Parathyroid adenoma (tissue), 2 donors: Measurements from ENCODE around the gene INPPL1.
"Not testable (repeated sequence)": the region's sequence is repeated elsewhere in the genome, so short reads cannot be mapped to it uniquely, and the experiment has no call there.

ENCODE experiments used
- H2AFZ ChIP-seq: fragments of 300-600 bp; sonication (generic); one replicate; pipeline ENCODE4 v1.7.0; 2017; ENCODE audit warnings: antibody characterized with exemption, mild to moderate bottlenecking
- H3K27ac ChIP-seq: fragments of 300-600 bp; sonication (generic); one replicate; pipeline ENCODE4 v1.7.0; 2017
- H3K27me3 ChIP-seq: fragments of 300-600 bp; sonication (generic); one replicate; pipeline ENCODE4 v1.7.0; 2017; ENCODE audit warnings: low read length; ENCODE audit not compliant: control insufficient read depth, insufficient read depth
- H3K36me3 ChIP-seq: fragments of 300-600 bp; sonication (generic); one replicate; pipeline ENCODE4 v1.7.0; 2017; ENCODE audit warnings: low read length; ENCODE audit not compliant: control insufficient read depth, insufficient read depth
- H3K4me1 ChIP-seq: fragments of 300-600 bp; sonication (generic); one replicate; pipeline ENCODE4 v1.7.0; 2017; ENCODE audit warnings: control low read depth
- H3K4me2 ChIP-seq: fragments of 300-600 bp; sonication (generic); one replicate; pipeline ENCODE4 v1.7.0; 2017; ENCODE audit warnings: low read length
- H3K4me3 ChIP-seq: fragments of 300-600 bp; sonication (generic); one replicate; pipeline ENCODE4 v1.7.0; 2017; ENCODE audit warnings: low read depth, low read length
- H3K79me2 ChIP-seq: fragments of 300-600 bp; sonication (generic); one replicate; pipeline ENCODE4 v1.7.0; 2017; ENCODE audit warnings: control low read depth
- H3K9ac ChIP-seq: fragments of 300-600 bp; sonication (generic); one replicate; pipeline ENCODE4 v1.7.0; 2017; ENCODE audit warnings: mild to moderate bottlenecking
- H3K9me3 ChIP-seq: fragments of 300-600 bp; sonication (generic); one replicate; pipeline ENCODE4 v1.7.0; 2017; ENCODE audit warnings: low read length; ENCODE audit not compliant: control insufficient read depth
- TF ChIP-seq, protein P1 (sequence below): fragments of 300-600 bp; sonication (generic); IDR thresholded peaks from one replicate; pipeline ENCODE4 v1.7.0; 2017; ENCODE audit warnings: antibody characterized with exemption, mild to moderate bottlenecking
- donor health status: primary hyperparathyroidism.

INPPL1 gene

DNA sequence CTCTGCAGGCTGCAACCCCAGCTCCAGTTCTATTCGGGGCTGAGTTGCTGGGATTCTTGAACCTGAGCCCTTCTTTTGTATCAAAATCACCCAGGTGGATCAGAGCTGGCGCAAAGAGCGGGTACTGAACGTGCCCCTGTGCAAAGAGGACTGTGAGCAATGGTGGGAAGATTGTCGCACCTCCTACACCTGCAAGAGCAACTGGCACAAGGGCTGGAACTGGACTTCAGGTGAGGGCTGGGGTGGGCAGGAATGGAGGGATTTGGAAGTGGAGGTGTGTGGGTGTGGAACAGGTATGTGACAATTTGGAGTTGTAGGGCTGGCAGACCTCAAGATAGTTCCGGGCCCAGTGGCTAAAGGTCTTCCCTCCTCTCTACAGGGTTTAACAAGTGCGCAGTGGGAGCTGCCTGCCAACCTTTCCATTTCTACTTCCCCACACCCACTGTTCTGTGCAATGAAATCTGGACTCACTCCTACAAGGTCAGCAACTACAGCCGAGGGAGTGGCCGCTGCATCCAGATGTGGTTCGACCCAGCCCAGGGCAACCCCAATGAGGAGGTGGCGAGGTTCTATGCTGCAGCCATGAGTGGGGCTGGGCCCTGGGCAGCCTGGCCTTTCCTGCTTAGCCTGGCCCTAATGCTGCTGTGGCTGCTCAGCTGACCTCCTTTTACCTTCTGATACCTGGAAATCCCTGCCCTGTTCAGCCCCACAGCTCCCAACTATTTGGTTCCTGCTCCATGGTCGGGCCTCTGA is 28.9 kb upstream of the INPPL1 start:
- Histone ChIP-seq H3K79me2 (no peaks in the 10 kb centered on the region), H3K9ac (no peak overlapping the region), H3K27me3 (no peaks in the 10 kb centered on the region), H3K9me3 (no peaks in the 10 kb centered on the region), H3K36me3 (no peaks in the 10 kb centered on the region), H3K4me2 (no peak overlapping the region), H3K4me1 (peaks cover 2% of the 10 kb centered on the region), H3K4me3 (no peak overlapping the region), H2AFZ (no peak overlapping the region), H3K27ac (no peak overlapping the region)
- TF ChIP-seq, protein P1, sequence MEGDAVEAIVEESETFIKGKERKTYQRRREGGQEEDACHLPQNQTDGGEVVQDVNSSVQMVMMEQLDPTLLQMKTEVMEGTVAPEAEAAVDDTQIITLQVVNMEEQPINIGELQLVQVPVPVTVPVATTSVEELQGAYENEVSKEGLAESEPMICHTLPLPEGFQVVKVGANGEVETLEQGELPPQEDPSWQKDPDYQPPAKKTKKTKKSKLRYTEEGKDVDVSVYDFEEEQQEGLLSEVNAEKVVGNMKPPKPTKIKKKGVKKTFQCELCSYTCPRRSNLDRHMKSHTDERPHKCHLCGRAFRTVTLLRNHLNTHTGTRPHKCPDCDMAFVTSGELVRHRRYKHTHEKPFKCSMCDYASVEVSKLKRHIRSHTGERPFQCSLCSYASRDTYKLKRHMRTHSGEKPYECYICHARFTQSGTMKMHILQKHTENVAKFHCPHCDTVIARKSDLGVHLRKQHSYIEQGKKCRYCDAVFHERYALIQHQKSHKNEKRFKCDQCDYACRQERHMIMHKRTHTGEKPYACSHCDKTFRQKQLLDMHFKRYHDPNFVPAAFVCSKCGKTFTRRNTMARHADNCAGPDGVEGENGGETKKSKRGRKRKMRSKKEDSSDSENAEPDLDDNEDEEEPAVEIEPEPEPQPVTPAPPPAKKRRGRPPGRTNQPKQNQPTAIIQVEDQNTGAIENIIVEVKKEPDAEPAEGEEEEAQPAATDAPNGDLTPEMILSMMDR, result no peak

DNA sequence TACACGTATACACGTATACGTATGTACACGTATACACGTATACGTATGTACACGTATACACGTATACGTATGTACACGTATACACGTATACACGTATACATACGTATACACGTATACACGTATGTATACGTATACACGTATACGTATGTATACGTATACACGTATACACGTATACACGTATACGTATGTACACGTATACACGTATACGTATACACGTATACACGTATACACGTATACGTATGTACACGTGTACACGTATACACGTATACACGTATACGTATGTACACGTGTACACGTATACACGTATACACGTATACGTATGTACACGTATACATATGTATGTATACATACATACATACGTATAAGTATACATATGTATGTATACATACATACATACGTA is 23.1 kb upstream of the INPPL1 start:
- H3K9me3 ChIP-seq, H3K36me3 ChIP-seq, H3K27me3 ChIP-seq, H3K9ac ChIP-seq, H3K27ac ChIP-seq, H3K4me3 ChIP-seq, H2AFZ ChIP-seq, H3K4me1 ChIP-seq, H3K79me2 ChIP-seq, H3K4me2 ChIP-seq: not testable (repeated sequence)

DNA sequence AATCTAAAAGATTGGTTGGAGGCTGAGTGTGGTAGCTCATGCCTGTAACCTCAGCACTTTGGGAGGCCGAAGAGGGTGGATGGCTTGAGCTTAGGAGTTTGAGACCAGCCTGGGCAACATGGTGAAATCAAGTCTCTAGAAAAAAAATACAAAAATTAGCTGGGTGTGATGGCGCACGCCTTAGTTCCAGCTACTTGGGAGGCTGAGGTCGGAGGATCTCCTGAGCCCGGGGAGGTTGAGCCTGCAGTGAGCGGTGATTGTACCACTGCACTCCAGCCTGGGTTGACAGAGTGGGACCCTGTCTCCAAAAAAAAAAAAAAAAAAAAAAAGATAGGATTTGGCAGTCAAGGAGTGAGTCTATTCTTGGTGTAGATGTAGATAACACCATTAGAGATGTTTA is 22.0 kb upstream of the INPPL1 start:
- Histone ChIP-seq H2AFZ (no peak overlapping the region), H3K9ac (no peak overlapping the region), H3K27ac (no peak overlapping the region), H3K4me2 (no peak overlapping the region), H3K9me3 (no peaks in the 10 kb centered on the region), H3K79me2 (no peaks in the 10 kb centered on the region), H3K27me3 (no peaks in the 10 kb centered on the region), H3K36me3 (no peaks in the 10 kb centered on the region), H3K4me3 (no peak overlapping the region), H3K4me1 (no peaks in the 10 kb centered on the region)
- TF ChIP-seq, protein P1, result no peak

DNA sequence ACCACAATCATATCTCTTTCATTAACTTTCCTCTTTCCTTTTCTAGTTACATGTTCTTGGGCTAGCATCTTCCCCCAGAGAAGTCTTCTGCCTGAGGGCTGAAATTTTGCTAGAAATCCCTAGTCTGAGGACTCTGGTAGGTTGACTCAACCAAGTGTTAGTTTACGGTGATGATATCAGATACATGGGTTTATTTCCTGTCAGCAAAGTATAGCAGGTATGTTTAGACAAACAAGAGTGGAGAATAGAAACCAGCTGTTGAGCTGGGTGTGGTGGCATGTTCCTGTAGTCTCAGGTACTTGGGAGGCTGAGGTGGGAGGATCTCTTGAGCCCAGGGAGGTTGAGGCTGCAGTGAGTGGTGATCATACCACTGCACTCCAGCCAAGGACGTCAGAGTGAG is 21.4 kb upstream of the INPPL1 start:
- H3K4me1 ChIP-seq, result no peaks in the 10 kb centered on the region
- no peaks in the 10 kb centered on the region for H3K9me3 ChIP-seq
- no peak overlapping the region for H3K9ac ChIP-seq
- no peak overlapping the region for H3K4me2 ChIP-seq
- no peaks in the 10 kb centered on the region for H3K36me3 ChIP-seq
- no peak overlapping the region for H3K27ac ChIP-seq
- TF ChIP-seq, protein P1, result no peak
- H2AFZ ChIP-seq, result no peak overlapping the region
- no peaks in the 10 kb centered on the region for H3K27me3 ChIP-seq
- no peaks in the 10 kb centered on the region for H3K79me2 ChIP-seq
- H3K4me3 ChIP-seq, result no peak overlapping the region

DNA sequence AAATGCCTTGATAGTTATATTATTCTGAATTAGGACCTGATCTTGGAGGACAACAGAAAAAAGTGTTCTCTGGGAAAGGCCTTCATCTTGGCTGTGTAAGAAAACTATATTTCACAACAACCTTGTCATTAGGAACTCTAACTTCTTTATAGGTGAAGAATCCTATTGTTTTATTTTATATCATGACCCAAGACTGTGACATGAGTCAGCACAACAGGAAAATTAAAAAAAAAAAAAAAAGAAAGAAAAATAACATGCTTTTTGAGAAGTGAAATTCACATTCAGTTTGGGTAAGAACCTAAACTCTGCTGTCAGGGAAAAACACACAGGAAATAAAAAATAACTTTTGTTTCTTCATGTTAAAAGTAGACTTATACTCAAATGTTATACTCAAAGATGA is 19.7 kb upstream of the INPPL1 start:
- Histone ChIP-seq H3K4me3 (no peak overlapping the region), H3K36me3 (no peaks in the 10 kb centered on the region), H3K4me2 (no peak overlapping the region), H3K27ac (no peak overlapping the region), H3K9ac (no peak overlapping the region), H3K4me1 (no peaks in the 10 kb centered on the region), H3K79me2 (no peaks in the 10 kb centered on the region), H3K27me3 (no peaks in the 10 kb centered on the region), H3K9me3 (no peaks in the 10 kb centered on the region), H2AFZ (no peak overlapping the region)
- TF ChIP-seq, protein P1, result no peak

DNA sequence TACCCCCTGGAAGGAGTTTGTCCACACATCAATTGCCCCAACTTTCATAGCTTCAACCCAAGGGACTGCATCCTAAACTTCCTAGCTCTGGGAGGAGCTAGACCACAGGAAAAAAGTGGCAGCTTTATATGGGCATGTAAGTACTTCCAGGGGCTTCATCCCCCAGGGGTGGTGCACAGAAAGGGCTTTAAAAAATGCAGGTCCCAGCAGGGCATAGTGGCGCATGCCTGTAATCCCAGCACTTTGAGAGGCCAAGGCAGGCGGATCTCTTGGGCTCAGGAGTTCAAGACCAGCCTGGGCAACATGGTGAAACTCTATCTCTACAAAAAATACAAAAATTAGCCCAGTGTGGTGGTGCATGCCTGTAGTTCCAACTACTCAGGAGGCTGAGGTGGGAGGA is 17.8 kb upstream of the INPPL1 start:
- H3K79me2 ChIP-seq, H3K36me3 ChIP-seq, H3K4me2 ChIP-seq, H3K9me3 ChIP-seq, H2AFZ ChIP-seq, H3K27ac ChIP-seq, H3K4me1 ChIP-seq, H3K27me3 ChIP-seq, H3K4me3 ChIP-seq, H3K9ac ChIP-seq: not testable (repeated sequence)
